ENCODE data around the gene LHFPL3.

GRCh38 chr7:104894726-104895521 lies 566.5 kb downstream of the LHFPL3 start:
- TF ChIP-seq, protein P1, sequence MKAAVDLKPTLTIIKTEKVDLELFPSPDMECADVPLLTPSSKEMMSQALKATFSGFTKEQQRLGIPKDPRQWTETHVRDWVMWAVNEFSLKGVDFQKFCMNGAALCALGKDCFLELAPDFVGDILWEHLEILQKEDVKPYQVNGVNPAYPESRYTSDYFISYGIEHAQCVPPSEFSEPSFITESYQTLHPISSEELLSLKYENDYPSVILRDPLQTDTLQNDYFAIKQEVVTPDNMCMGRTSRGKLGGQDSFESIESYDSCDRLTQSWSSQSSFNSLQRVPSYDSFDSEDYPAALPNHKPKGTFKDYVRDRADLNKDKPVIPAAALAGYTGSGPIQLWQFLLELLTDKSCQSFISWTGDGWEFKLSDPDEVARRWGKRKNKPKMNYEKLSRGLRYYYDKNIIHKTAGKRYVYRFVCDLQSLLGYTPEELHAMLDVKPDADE (IDR thresholded peaks at IDR 0.05), result no peak
- no peak for TF ChIP-seq EZH2phosphoT487 (IDR thresholded peaks at IDR 0.05; ENCODE audit: unreplicated experiment)
- TF ChIP-seq, protein P2, sequence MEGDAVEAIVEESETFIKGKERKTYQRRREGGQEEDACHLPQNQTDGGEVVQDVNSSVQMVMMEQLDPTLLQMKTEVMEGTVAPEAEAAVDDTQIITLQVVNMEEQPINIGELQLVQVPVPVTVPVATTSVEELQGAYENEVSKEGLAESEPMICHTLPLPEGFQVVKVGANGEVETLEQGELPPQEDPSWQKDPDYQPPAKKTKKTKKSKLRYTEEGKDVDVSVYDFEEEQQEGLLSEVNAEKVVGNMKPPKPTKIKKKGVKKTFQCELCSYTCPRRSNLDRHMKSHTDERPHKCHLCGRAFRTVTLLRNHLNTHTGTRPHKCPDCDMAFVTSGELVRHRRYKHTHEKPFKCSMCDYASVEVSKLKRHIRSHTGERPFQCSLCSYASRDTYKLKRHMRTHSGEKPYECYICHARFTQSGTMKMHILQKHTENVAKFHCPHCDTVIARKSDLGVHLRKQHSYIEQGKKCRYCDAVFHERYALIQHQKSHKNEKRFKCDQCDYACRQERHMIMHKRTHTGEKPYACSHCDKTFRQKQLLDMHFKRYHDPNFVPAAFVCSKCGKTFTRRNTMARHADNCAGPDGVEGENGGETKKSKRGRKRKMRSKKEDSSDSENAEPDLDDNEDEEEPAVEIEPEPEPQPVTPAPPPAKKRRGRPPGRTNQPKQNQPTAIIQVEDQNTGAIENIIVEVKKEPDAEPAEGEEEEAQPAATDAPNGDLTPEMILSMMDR (conservative IDR thresholded peaks at IDR 0.05; ENCODE audit: low read depth in 2 of 2), result no peak
